Natural killer cell (primary cell): ENCODE results near the gene RASA2. TPM values are rescaled to one million over a fixed set of nuclear protein-coding genes. Genes with fewer than 3 reads are reported as not detected.

Experiments used
- ATAC-seq, 3 donors: fragments of 150-1000 bp in 2 of 3; fragments of 200-7000 bp in 1 of 3; cut with Tn5 transposase; 1 replicate in 1 of 3; 2 replicates in 2 of 3; pipeline ENCODE4 v1.10.0; 2021; ENCODE audit warnings: mild to moderate bottlenecking in 2 of 3, moderate library complexity in 2 of 3
- DNase-seq, 2 donors: peaks; one replicate each; pipeline versions ENCODE4 v3.0.0 to v3.0.0-alpha.2; 2013 to 2021; ENCODE audit warnings: mixed read lengths in 1 of 2
- H3K27ac ChIP-seq: one replicate; pipeline ENCODE4 v1.5.1; 2013; ENCODE audit warnings: mild to moderate bottlenecking, low read length
- H3K27me3 ChIP-seq: one replicate; pipeline ENCODE4 v1.6.1; 2013; ENCODE audit warnings: low read length; ENCODE audit not compliant: control insufficient read depth, insufficient read depth
- H3K36me3 ChIP-seq: one replicate; pipeline ENCODE4 v1.6.1; 2013; ENCODE audit warnings: low read length; ENCODE audit not compliant: control insufficient read depth, insufficient read depth
- H3K4me1 ChIP-seq: one replicate; pipeline ENCODE4 v1.6.1; 2013; ENCODE audit warnings: low read length; ENCODE audit not compliant: control insufficient read depth, insufficient read depth
- H3K4me3 ChIP-seq: one replicate; pipeline ENCODE4 v1.5.1; 2013; ENCODE audit warnings: low read length
- H3K9me3 ChIP-seq: one replicate; pipeline ENCODE4 v1.6.1; 2013; ENCODE audit warnings: low read length; ENCODE audit not compliant: control insufficient read depth, insufficient read depth
- H3K27ac Mint-ChIP-seq, 2 donors: one replicate each; pipeline ENCODE4 v1.8.0; 2022; ENCODE audit warnings: mild to moderate bottlenecking in 2 of 2, mixed read lengths in 2 of 2, moderate library complexity in 1 of 2
- H3K27me3 Mint-ChIP-seq, 2 donors: one replicate each; pipeline ENCODE4 v1.8.0; 2022; ENCODE audit warnings: low read depth in 2 of 2, mixed read lengths in 2 of 2
- H3K36me3 Mint-ChIP-seq: one replicate; pipeline ENCODE4 v1.8.0; 2022; ENCODE audit warnings: mixed read lengths
- H3K4me1 Mint-ChIP-seq, 2 donors: one replicate each; pipeline ENCODE4 v1.8.0; 2022; ENCODE audit warnings: mixed read lengths in 2 of 2
- H3K4me3 Mint-ChIP-seq: one replicate; pipeline ENCODE4 v1.8.0; 2022; ENCODE audit warnings: mild to moderate bottlenecking, moderate library complexity, mixed read lengths
- H3K9me3 Mint-ChIP-seq, 2 donors: one replicate each; pipeline ENCODE4 v1.8.0; 2022; ENCODE audit warnings: mixed read lengths in 2 of 2
- CTCF ChIP-seq: fragments of 200-600 bp; IDR thresholded peaks from one replicate; pipeline ENCODE4 v1.8.0; 2022; ENCODE audit warnings: antibody characterized with exemption
- WGBS: methylation state at CpG from one replicate; pipeline ENCODE4 v1.1.7; 2013; ENCODE audit warnings: missing lambda C conversion rate; ENCODE audit not compliant: insufficient coverage; 5-methylcytosine and 5-hydroxymethylcytosine counted together
- intact Hi-C: fragments of 100-400 bp; cut with micrococcal nuclease; formaldehyde crosslinking; loops from one replicate; pipeline ENCODE4 v1.14.2; 2022
- total RNA-seq, 4 donors: library from RNA; stranded (reverse); fragments of 120-200 nt in 1 of 4; gene quantifications; one replicate each; pipeline versions ENCODE4 v1.2.3 to v1.2.4, GENCODE V29; 2013 to 2022

RASA2 gene
- total RNA-seq, 3 donors from 2014 or later (not counting 1 experiment from before 2014, with no cell fraction given) = 93.9 to 99.4 (median 97.0) TPM

GRCh38 chr3:141537856-141538255 lies 51.0 kb downstream of the RASA2 start:
- no peaks in the 10 kb centered on the region for H3K9me3 ChIP-seq
- H3K36me3 ChIP-seq = peaks cover 42% of the 10 kb centered on the region
- H3K4me1 Mint-ChIP-seq = peaks cover 48 to 58% of the 10 kb centered on the region in 2 donors
- no peak overlapping the region for H3K27ac Mint-ChIP-seq
- no peaks in the 10 kb centered on the region for H3K27me3 Mint-ChIP-seq
- H3K9me3 Mint-ChIP-seq = peaks cover 2 to 3% of the 10 kb centered on the region in 2 donors
- no peak for ATAC-seq
- no peaks in the 10 kb centered on the region for H3K27me3 ChIP-seq
- no peak for TF ChIP-seq CTCF
- H3K4me1 ChIP-seq = no peaks in the 10 kb centered on the region
- DNase-seq = no peak
- H3K4me3 ChIP-seq = no peak overlapping the region
- peaks cover 21% of the 10 kb centered on the region for H3K36me3 Mint-ChIP-seq
- no peak overlapping the region for H3K4me3 Mint-ChIP-seq
- H3K27ac ChIP-seq = no peak overlapping the region
- intact Hi-C loops = no loop called here

DNA sequence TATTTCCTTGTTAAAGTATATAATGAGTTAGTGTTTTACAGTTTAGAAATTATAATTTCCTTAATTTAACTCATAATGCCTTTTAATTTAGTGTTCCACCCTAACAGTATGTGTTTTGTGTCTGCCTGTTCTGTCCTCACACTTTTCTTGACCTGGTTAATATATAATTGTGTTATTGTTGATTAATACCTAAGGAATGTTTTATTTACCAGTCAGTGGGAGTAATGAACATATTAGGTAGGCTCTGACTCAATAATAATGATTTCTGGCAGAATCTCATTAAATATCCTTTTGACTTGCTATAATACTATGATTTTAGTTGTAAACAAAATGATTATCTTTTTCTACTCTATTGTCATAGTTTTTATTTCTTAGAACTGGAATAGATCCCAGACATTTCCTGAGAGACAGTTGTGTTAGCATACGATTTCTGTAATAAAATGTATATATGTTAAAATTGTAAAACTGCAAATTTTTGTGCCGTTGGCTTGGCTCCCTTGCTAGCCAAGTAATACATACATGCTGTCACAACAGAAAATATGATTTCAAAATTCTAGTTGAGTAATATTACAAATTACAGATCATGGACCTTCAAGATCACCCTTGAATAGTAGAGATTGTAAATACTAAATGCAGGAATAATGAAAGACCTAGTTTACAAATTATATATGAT lies 51.9 kb downstream of the RASA2 start:
- TF ChIP-seq CTCF = no peak
- no peak for ATAC-seq
- Histone ChIP-seq H3K27me3 (no peaks in the 10 kb centered on the region), H3K4me3 (no peak overlapping the region), H3K27ac (no peak overlapping the region), H3K4me1 (no peaks in the 10 kb centered on the region), H3K9me3 (peaks cover under 1% of the 10 kb centered on the region), H3K36me3 (peaks cover 47% of the 10 kb centered on the region)
- Mint-ChIP-seq H3K27ac (peak overlapping the region; percentile 82 to 83), H3K4me1 (peaks cover 48 to 53% of the 10 kb centered on the region in 2 donors), H3K36me3 (peaks cover 29% of the 10 kb centered on the region), H3K9me3 (peaks cover 2 to 9% of the 10 kb centered on the region in 2 donors), H3K27me3 (no peaks in the 10 kb centered on the region), H3K4me3 (no peak overlapping the region)
- intact Hi-C loops = no loop called here
- no peak for DNase-seq
- WGBS = 100% methylated on average over 1 of the region's 2 CpGs

DNA sequence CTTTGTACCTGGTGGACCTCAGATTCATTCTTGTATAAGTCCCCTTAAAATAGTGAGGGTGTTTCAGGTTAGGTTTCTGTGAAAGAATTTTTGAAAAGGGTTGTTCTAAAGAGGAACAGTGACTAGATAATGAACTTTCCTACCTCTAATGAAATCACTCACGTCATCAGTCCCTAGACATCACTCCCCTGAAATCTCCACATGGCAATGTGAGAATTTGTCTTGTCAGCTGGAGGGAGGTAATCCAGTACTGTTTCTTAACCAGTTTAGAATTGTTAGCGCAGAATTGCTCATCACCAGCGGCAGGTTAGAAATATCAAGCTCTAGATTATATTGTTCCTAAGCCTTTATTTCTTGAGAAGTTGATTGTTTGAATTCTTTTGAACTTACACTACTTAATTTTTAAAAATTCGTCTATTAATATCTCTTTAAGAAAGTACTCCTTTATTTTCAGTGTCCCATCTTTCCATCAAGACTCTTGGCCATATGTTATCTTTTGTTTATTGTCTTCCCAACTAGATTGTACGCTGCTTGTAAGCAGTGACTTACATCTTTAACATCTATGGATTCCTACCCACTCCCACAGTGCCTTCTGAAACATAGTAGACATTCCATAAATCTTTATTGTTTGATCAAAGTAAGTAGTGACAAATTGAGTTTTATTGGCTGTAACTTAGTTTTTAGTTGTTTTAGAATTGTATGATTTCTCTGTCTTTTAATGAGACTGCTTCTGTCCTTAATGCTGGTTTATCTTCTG lies 52.8 kb downstream of the RASA2 start:
- Mint-ChIP-seq H3K4me1 (peaks cover 51 to 55% of the 10 kb centered on the region in 2 donors), H3K27me3 (no peaks in the 10 kb centered on the region), H3K27ac (peak overlapping the region; percentile 82 to 83), H3K9me3 (peaks cover 4 to 10% of the 10 kb centered on the region in 2 donors), H3K36me3 (peaks cover 38% of the 10 kb centered on the region), H3K4me3 (no peak overlapping the region)
- ATAC-seq = no peak
- Histone ChIP-seq H3K4me1 (no peaks in the 10 kb centered on the region), H3K27ac (no peak overlapping the region), H3K4me3 (no peak overlapping the region), H3K9me3 (peaks cover 6% of the 10 kb centered on the region), H3K36me3 (peaks cover 50% of the 10 kb centered on the region), H3K27me3 (no peaks in the 10 kb centered on the region)
- TF ChIP-seq CTCF = no peak
- DNase-seq = no peak
- WGBS = 100% methylated on average over 2 of the region's 5 CpGs
- intact Hi-C loops = no loop called here
